Osteocyte (in vitro differentiated cells): ENCODE data around the gene ORM2. TPM values are rescaled to one million over a fixed set of nuclear protein-coding genes. Genes with fewer than 3 reads are reported as not detected.

Source experiments
- DNase-seq: peaks from one replicate; pipeline ENCODE4 v3.0.0; 2021; ENCODE audit warnings: mixed read lengths; ENCODE audit not compliant: unreplicated experiment; ENCODE audit errors: extremely low spot score
- H3K27ac Mint-ChIP-seq: one replicate; pipeline ENCODE4 v1.8.0; 2021; ENCODE audit warnings: mild to moderate bottlenecking, mixed read lengths; ENCODE audit not compliant: unreplicated experiment
- H3K27me3 Mint-ChIP-seq: one replicate; pipeline ENCODE4 v1.8.0; 2021; ENCODE audit warnings: mixed read lengths; ENCODE audit not compliant: unreplicated experiment
- H3K36me3 Mint-ChIP-seq: one replicate; pipeline ENCODE4 v1.8.0; 2021; ENCODE audit warnings: mixed read lengths; ENCODE audit not compliant: unreplicated experiment
- H3K4me1 Mint-ChIP-seq: one replicate; pipeline ENCODE4 v1.8.0; 2021; ENCODE audit warnings: mixed read lengths; ENCODE audit not compliant: unreplicated experiment
- H3K4me3 Mint-ChIP-seq: one replicate; pipeline ENCODE4 v1.8.0; 2021; ENCODE audit warnings: mild to moderate bottlenecking, moderate library complexity, mixed read lengths; ENCODE audit not compliant: unreplicated experiment
- H3K9me3 Mint-ChIP-seq: one replicate; pipeline ENCODE4 v1.8.0; 2021; ENCODE audit warnings: mixed read lengths; ENCODE audit not compliant: unreplicated experiment
- total RNA-seq: library from RNA; stranded (reverse); gene quantifications from 2 replicates; pipeline ENCODE4 v1.2.1, GENCODE V29; 2021
- TF ChIP-seq, protein P1 (sequence below): fragments of 200-600 bp; sonication (generic); IDR thresholded peaks from 2 replicates; pipeline ENCODE4 v1.5.0; 2021; ENCODE audit warnings: antibody characterized with exemption, mild to moderate bottlenecking, moderate library complexity

ORM2 gene
- total RNA-seq, 1 donor from 2014 or later: not detected

DNA sequence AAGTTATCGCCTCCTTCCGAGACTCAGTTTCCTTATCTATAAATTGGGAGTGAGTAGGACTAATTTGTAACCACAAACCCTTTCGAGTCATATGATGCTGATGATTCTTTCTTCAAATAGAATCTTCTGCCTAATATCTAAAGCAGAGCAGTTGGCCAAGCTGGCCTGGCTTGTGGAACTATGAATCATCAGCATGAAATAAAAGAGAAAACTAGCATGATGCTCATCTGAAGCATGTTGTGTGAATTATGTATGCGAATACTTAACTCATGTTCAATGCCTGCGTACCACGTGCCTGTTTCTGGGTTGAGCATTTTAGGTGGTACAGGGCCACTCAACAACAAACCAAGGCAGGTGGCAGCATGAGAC is 21.8 kb upstream of the ORM2 start:
- TF ChIP-seq, protein P1, sequence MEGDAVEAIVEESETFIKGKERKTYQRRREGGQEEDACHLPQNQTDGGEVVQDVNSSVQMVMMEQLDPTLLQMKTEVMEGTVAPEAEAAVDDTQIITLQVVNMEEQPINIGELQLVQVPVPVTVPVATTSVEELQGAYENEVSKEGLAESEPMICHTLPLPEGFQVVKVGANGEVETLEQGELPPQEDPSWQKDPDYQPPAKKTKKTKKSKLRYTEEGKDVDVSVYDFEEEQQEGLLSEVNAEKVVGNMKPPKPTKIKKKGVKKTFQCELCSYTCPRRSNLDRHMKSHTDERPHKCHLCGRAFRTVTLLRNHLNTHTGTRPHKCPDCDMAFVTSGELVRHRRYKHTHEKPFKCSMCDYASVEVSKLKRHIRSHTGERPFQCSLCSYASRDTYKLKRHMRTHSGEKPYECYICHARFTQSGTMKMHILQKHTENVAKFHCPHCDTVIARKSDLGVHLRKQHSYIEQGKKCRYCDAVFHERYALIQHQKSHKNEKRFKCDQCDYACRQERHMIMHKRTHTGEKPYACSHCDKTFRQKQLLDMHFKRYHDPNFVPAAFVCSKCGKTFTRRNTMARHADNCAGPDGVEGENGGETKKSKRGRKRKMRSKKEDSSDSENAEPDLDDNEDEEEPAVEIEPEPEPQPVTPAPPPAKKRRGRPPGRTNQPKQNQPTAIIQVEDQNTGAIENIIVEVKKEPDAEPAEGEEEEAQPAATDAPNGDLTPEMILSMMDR: no peak
- H3K4me1 Mint-ChIP-seq: no peaks in the 10 kb centered on the region
- H3K27ac Mint-ChIP-seq: no peak overlapping the region
- peaks cover 19% of the 10 kb centered on the region for H3K36me3 Mint-ChIP-seq
- no peaks in the 10 kb centered on the region for H3K9me3 Mint-ChIP-seq
- H3K4me3 Mint-ChIP-seq: no peak overlapping the region
- no peak for DNase-seq
- H3K27me3 Mint-ChIP-seq: no peaks in the 10 kb centered on the region

GRCh38 chr9:114308361-114308950 is 21.2 kb upstream of the ORM2 start:
- Mint-ChIP-seq H3K27ac (no peak overlapping the region), H3K4me3 (no peak overlapping the region), H3K9me3 (no peaks in the 10 kb centered on the region), H3K4me1 (no peaks in the 10 kb centered on the region), H3K27me3 (no peaks in the 10 kb centered on the region), H3K36me3 (peaks cover 19% of the 10 kb centered on the region)
- peak; percentile 82 for DNase-seq
- TF ChIP-seq, protein P1: no peak

DNA sequence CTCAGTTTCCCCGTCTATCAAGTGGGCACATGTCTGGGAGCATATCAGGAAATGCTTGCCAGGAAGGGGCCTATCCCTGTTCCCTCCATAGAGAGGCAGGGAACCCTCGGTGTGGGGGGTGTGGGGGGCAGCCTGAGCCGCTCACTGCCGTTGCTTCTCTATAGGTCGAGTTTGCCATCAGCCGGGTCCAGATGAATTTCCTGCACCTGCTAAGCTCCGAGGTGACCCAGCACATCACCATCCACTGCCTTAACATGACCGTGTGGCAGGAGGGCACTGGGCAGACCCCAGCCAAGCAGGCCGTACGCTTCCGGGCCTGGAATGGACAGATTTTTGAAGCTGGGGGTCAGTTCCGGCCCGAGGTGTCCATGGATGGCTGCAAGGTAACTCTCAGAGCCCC is 20.6 kb upstream of the ORM2 start:
- Mint-ChIP-seq H3K4me3 (no peak overlapping the region), H3K9me3 (no peaks in the 10 kb centered on the region)
- peak; percentile 73 for DNase-seq

GRCh38 chr9:114310471-114311450 is 18.9 kb upstream of the ORM2 start:
- H3K36me3 Mint-ChIP-seq: peaks cover 17% of the 10 kb centered on the region
- no peak overlapping the region for H3K4me3 Mint-ChIP-seq
- H3K4me1 Mint-ChIP-seq: no peaks in the 10 kb centered on the region
- no peaks in the 10 kb centered on the region for H3K27me3 Mint-ChIP-seq
- peak; percentile 75 for DNase-seq
- no peaks in the 10 kb centered on the region for H3K9me3 Mint-ChIP-seq
- TF ChIP-seq, protein P1: no peak
- H3K27ac Mint-ChIP-seq: no peak overlapping the region

More for the DNA sequence above, 20.6 kb upstream of the ORM2 start:
- Mint-ChIP-seq H3K27ac (no peak overlapping the region), H3K36me3 (peaks cover 19% of the 10 kb centered on the region), H3K4me1 (no peaks in the 10 kb centered on the region), H3K27me3 (no peaks in the 10 kb centered on the region)
- TF ChIP-seq, protein P1: no peak
